Panc1 (cell line): Measurements from ENCODE around the gene ATP1B2.

ENCODE experiments used
- CTCF ChIP-seq: fragments of 450-650 bp; IDR thresholded peaks from 2 replicates; pipeline ENCODE4 v1.5.1; 2017; ENCODE audit warnings: mild to moderate bottlenecking
- POLR2AphosphoS5 ChIP-seq: IDR thresholded peaks from 2 replicates; pipeline ENCODE4 v1.6.1; 2012; ENCODE audit warnings: mild to moderate bottlenecking, low read depth, low read length, moderate library complexity

DNA sequence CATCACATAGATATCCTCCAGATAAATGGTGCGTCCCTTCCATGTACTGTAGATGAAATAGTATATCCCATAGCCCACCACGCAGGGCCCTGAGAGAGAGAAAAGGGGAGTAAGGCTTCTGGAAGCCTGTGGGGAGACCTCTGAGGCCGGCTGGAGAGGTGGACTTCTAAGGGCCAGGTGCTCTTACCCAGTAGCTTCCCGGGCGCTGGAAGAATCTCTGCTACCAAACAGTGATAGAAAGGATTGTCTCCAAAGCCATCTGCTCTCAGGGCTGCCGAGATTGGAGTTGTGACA, 23.8 kb upstream of the ATP1B2 start:
- TF ChIP-seq CTCF (no peak), POLR2AphosphoS5 (no peak)
